Stimulated activated CD8-positive, alpha-beta memory T cell treated with anti-CD3 and anti-CD28 coated beads, Interleukin-15, amount 100 ng/mL, for 48 hours (primary cell): ENCODE results near the gene ILF3.

Experiments
- DNase-seq, 2 donors: peaks; one replicate each; pipeline ENCODE4 v3.0.0-alpha.2; 2020; ENCODE audit warnings: low read depth in 2 of 2

The ILF3 gene

DNA sequence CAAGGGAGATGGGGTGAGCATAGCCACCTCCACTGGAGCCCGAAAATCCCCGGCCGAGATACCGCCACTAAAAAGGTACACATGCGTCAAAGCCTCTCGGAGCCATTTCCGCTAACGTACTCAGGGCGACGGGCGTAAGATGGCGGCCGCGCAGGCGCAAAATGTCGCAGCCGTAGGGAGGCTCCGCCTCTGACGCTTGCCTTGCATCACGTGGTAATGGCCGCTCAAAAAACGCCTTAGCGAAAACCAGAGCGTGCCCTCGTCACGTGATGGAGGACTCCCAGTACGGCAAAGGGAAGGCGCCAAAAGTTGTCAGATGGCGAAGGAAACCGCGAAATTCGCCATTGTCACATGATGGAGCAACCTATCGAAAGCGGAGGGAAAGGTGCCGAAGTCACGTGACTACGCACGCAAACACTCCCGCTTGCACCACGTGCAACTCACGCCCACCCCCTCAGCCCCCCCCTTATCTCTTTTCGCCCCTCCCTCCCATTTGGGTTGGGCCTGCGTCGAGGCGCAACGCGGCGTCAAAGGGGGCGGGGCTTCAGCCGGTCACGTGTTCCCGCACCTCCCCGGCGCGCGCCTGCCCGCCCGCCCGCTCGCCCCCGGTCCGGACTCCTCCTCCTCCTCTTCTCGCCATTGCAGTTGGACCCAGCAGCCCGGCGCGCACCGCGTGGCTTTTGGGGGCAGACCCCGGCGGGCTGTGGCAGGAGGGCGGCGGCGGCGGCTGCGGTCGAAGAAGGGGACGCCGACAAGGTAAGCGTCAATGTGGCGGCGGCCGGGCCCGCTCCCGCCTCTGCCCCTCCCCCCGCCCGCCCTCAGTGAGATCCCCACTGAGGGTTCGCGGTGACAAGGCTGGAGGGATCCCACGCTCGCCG lies at the start of gene ILF3:
TSS of gene ILF3 (plus strand) at position 615 of the 878 bp plus-strand sequence. CDS start 16,260 bp downstream, outside the sequence.
- peak; percentile 99 for DNase-seq

DNA sequence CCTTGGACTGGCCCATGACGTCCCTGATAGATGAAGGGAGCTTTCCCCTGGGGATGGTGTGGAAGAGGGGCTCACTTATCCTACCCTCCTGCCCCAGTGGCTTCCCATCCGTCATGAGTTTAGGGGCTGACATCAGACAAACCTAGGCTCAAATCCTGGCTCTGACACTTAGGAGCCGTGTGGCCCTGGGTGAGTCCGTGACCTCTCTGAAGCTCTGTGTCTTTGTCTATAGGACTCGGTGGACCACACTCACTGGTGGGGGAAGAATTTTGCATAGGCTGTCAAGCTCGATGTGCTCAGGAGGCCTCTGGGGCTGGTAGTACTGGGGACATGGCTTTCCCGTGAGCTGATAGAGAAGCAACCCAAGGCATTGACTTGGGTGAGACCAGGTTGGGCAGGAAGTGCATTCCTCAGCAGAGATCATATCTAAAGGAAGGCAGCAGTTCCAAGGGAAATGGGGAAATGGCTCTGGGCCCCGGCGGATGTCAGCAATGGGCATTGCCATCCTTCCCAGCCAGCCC lies 49.6 kb upstream of the ILF3 start:
- no peak for DNase-seq

DNA sequence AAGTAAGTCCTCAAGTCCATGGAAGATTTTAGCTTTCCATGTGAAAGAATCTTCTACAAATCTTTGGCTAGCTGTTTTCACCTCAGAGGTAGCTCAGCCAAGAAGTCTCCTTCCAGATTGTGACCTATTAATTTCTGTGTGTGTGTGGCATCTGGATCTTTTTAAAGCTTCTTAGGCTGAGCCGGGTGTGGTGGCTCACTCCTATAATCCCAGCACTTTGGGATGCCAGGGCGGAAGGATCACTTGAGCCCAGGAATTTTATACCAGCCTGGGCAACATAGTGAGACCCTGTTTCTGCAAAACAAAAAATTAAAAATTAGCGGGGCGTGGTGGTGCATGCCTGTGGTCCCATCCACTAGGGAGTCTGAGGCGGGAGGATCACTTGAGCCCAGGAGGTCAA lies 42.2 kb upstream of the ILF3 start:
- no peak for DNase-seq

DNA sequence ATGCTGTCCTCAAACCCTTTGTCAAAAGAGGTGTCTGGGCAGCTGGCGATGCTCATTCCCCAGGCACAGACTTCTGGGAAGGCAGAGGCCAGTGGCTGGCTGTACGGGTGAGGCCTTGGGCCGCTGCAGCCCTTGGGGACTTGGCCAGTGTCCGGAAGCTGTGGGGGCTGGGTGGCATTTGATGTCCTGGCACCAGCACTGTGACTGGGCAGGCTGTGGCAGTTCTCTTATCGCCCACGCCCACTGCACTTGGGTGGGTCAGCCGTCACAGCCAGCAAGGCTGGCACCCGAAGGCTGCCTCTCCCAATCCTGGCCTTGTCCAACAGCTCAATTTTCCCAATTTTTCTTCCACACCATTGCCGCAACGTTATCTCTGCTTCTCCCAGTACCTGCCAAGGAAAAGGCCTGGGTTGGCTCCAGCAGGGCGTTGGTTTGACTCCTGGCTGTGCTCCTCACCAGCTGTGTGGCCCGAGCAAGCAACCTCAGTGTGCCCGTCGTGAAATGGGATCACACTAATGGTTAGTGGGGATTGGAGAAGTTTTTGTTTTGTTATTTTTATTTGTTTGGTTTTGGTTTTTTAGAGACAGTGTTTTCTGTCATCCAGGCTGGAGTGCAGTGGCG lies 41.5 kb upstream of the ILF3 start:
- DNase-seq: no peak

DNA sequence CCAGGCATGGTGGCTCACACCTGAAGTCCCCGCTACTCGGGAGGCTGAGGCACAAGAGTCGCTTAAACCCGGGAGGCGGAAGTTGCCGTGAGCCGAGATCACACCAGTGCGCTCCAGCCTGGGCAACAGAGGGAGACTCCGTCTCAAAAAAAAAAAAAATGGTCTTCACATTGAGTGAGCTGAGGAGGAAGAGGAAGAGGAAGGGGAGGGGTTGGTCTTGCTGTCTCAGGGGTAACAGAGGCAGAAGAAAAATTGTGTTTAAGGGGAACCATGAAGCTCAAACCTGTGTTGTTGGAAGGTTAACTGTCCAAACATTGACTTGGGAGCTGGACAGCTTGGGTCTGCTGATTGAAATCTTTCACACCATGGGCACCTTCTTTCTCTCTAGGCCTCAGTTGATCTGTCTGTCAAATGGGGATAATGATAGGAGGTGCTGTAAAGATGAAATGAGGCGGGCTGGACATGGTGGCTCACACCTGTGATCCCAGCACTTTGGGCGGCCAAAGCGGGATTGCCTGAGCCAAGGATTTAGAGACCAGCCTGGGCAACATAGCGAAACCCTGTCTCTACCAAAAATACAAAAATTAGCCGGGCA lies 38.6 kb upstream of the ILF3 start:
- no peak for DNase-seq

DNA sequence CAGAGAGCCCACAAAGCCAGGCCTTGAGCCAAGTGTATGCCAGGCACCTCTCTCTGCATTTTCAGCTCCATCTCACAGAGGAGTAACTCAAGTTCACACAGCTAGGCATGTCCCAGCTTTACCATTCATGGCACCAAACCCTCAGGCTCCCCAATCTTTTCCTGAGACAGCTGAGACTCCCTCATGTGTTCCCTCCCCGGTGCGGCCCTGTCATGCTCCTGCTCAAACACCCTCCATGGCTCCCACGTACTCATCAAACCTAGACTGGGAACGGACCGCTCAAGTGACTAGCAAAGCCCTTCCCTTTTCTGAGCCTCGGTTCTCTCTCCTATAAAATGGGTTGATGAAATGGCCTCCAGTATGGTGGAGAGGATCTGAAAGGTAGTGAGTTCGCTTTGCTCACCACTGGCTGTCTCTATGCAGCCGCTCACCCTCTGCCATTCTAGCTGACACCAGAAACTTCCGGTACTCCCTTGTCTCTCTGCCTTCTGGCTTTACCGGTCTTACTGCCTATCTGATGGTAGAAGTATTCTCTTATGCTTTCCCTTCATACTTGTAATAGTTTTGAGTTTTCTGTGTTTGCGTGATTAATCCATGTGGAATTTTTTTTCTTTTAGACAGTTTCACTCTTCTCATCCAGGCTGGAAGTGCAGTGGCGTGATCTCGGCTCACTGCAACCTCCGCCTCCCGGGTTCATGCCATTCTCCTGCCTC lies 36.6 kb upstream of the ILF3 start:
- no peak for DNase-seq

DNA sequence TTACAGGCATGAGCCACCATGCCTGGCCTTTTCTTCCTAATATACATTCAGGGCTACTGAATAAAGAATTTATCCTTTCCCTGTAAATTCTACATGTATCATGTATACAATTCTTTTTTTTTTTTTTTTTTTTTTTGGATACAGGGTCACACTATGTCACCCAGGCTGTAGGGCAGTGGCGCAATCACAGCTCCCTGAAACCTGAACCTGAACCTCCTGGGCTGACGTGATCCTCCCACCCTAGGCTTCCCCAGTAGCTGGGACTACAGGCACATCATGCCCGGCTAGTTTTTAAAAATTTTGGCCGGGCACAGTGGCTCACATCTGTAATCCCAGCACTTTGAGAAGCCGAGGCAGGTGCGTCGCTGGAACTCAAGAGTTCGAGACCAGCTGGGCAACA lies 35.3 kb upstream of the ILF3 start:
- no peak for DNase-seq

DNA sequence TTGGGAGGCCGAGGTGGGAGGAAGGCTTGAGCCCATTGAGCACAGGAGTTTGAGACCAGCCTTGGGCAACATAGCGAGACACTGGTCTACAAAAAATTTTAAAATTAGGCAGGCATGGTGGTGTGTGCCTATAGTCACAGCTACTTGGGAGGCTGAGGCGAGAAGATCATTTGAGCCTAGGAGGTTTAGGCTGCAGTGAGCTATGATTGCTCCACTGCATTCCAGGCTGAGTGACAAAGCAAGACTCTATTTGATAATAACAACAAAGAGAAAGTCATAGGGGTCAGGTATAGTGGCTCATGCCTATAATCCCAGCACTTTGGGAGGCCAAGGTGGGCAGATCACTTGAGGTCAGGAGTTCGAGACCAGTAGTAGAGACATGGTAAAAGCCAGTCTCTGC lies 33.4 kb upstream of the ILF3 start:
- DNase-seq: no peak

DNA sequence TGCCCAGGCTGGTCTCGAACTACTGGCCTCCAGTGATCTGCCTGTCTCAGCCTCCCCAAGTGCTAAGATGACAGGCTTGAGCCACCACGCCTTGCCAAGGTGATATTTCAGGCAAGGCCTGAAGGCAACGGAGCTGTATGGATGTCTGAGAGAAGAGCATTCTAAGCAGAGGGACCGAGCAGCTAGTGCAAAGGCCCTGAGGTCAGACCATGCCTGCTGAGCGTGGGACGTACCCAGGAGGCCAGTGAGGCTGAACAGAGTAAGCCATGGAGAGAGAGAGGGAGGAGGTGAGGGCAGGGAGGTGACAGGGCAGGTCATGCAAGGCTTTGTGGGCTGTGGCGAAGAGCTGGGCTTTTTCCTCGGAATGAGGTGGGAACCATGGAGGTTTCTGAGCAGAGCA lies 32.2 kb upstream of the ILF3 start:
- no peak for DNase-seq

DNA sequence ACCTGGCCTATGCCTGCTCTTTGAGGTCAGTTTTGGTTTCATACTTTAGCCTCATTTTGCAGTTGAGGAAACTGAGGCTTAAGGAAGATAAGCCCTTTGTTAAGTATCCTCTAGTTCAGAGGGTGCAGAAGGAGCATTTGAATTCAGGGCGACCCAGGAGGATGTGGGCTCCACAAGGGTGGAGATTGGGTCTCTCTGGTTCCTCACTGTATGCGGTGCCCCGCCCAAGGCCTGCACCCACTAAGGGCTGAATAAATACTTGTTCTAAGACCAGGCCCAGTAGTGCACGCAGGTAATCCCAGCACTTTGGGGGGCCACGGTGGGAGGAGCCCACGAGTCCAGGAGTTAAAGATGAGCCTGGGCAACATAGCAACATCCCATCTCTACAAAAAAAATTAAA lies 29.6 kb upstream of the ILF3 start:
- no peak for DNase-seq

DNA sequence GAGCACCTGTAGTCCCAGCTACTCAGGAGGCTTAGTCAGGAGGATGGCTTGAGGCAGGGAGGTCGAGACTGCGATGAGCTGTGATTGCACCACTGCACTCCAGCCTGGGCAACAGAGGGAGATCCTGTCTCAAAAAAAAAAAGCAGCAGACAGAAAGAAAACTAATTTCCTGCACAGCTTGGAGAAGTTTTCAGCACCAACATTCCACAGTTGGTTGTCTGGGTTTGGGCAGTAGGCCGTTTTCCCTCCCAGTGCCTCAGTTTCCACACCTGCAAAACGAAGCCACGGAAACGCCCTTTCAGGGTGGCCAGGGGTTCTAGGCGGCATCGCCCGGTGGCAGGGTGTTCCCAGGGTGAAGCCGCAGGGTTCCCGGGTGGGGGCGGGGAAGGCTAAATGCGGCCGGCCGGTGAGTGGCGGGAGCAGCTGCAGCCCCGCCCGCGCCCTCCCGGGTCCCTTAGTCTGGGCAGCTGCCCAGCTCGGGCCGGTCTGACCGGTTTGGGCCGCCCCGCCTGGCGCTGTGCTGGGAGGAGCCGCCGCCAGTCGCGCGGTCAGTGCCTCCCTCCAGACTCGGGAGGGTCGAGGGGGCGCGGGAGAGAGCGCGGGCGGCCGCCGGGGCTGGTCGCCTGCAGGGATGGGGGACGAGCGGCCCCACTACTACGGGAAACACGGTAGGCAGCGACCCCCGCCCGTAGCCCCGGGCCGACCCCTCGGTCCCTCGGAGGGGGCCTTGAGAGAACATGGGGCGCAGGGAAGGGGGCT lies 29.0 kb upstream of the ILF3 start, which contains the start of gene SLC44A2:
TSS of gene SLC44A2 (plus strand) at position 551 of the 759 bp plus-strand sequence. CDS start at position 632, 81 bp downstream.
- no peak for DNase-seq

DNA sequence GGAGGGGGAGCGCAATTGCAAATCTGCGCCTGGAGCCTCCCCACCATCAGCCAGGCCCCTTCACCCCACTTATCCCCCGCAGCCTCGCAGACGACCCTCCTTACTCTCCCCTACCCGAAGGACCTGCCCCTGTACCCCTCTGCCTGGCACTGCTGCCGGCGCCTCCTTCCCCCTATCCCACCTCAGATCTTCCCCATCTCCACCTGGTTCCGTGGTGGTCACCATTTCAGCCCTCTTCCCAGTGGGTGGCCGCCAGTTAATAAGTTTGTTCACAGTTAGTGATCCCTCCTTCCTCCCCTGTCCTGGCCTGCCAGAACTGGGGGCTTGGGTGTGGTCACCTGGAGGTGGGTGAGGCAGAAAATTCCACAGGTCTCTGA lies 28.4 kb upstream of the ILF3 start:
- no peak for DNase-seq

DNA sequence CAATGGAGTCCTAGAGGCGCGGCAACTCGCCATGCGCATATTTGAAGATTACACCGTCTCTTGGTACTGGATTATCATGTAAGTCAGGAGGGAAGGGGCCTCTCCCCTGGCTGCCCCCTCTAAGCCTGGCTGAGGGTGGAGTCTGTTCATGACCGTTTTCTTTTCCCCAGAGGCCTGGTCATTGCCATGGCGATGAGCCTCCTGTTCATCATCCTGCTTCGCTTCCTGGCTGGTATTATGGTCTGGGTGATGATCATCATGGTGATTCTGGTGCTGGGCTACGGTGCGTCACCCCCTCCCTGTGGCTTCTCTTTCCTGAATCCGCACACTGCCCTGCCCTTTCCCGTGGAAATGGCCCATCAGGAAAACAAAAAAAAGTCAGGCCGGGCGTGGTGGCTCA lies 22.3 kb upstream of the ILF3 start:
- DNase-seq: no peak

DNA sequence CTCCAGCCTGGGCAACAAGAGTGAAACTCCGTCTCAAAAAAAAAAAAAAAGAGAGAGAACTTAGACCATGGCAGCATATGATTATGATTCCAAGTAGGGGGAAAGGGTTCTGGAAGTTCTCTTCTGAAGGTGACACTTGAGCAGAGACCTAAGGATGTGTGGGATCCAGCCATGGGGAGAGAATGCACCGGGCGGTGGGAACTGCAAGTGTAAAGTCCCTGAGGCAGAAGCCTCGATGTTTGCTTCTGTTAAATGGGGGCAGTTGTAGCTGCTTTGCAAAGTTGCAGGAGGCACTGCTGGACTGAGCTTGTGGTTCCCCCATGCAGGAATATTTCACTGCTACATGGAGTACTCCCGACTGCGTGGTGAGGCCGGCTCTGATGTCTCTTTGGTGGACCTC lies 19.7 kb upstream of the ILF3 start:
- no peak for DNase-seq

DNA sequence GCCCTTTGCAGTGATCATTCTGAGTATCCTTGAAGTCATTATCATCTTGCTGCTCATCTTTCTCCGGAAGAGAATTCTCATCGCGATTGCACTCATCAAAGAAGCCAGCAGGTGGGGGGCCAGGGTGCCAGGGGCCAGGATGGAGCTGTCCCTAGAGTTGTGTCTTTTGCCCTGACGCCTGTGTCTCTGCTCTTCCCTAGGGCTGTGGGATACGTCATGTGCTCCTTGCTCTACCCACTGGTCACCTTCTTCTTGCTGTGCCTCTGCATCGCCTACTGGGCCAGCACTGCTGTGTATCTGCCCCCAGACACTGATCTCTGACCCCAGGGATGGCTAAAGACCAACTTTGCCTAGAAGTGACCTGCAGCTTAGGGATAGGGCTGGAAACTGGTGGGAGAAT lies 19.2 kb upstream of the ILF3 start:
- DNase-seq: no peak

DNA sequence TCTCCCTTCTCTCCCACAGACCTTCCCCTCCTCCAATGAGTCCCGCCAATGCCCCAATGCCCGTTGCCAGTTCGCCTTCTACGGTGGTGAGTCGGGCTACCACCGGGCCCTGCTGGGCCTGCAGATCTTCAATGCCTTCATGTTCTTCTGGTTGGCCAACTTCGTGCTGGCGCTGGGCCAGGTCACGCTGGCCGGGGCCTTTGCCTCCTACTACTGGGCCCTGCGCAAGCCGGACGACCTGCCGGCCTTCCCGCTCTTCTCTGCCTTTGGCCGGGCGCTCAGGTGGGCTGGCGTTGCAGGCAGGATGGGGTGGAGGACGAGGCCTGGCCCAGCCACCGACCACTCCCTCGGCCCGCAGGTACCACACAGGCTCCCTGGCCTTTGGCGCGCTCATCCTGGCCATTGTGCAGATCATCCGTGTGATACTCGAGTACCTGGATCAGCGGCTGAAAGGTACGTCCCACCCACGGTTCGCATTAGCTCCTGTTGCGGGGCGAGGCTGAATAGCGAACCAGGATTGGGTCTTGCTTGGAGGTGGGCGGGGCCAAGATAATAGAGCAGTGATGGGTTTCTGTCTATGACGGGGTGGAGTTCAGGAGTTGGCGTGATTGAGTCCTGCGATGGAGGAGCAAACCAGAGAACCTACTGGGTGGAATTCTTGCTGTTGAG lies 17.7 kb upstream of the ILF3 start:
- no peak for DNase-seq

DNA sequence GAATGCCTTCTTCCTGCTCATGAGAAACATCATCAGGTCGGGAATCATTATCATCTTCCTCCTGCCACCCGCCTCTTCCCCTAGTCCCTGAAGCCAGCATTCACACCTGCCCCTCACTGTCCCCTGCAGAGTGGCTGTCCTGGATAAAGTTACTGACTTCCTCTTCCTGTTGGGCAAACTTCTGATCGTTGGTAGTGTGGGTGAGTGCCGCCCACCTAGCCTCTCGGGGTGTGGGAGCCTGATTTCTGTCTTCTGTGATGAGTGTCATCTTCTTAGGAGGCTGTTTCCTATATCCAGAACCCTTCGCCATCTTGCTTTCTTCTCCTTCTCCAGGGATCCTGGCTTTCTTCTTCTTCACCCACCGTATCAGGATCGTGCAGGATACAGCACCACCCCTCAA lies 16.3 kb upstream of the ILF3 start:
- DNase-seq: no peak

DNA sequence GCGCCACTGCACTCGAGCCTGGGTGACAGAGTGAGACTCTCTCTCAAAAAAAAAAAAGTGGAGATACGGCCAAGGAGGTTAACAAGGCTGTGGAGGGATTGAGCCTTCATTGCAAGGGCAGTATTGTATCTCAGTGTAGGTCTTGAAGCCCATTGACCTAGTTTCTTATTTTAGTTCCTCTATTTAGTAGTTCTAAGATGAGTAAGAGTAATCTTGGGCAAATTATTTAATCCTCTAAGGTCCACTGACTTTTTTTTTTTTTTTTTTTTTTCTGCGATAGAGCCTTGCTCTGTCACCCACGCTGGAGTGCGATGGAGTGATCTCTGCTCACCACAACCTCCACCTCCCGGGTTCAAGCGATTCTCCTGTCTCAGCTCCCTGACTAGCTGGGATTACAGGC lies 14.3 kb upstream of the ILF3 start:
- no peak for DNase-seq

DNA sequence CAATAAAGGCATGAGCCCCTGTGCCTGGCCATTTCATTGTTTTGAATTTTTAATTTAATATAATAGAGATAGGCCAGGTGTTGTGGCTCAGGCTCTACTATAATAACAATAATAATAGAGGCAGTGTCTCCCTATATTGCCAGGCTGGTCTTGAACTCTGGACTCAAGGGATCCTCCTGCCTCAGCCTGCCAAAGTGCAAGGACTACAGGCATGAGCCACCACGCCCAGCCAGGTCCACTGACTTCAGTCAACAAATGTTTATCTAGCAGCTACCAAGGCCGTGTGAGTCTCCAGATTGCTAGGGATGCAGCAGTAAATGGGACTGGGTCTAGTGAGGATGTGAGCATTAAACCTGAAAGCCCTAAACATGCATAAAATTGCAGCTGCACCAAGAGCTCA lies 13.8 kb upstream of the ILF3 start:
- no peak for DNase-seq

DNA sequence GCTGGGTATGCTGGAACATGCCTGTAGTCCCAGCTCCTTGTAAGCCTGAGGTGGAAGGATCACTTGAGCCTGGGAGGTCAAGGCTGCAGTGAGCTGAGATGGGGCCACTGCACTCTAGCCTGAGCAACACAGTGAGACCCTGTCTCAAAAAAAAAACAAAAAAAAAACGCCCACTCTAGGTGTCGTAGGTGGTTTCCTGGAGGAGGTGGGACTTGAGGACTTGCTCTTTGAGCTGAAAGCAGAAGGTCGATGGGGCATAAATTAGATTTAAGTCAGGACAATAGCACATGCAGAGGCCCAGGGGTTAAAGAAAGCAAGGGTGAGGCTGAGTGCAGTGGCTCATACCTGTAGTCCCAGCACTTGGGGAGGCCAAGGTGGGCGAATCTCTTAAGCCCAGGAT lies 12.9 kb upstream of the ILF3 start:
- DNase-seq: no peak
